NCI-H2107 (cell line): ENCODE data around the gene RPS6KA5.

Experiments used
- DNase-seq: peaks from one replicate; lab custom pipeline; 2025; lab: John Stamatoyannopoulos, UW

Gene RPS6KA5

GRCh38 chr14:90807060-90807459 is 253.4 kb downstream of the RPS6KA5 start:
- no peak for DNase-seq

GRCh38 chr14:90805662-90806540 is 254.5 kb downstream of the RPS6KA5 start:
- no peak for DNase-seq

- no peak for DNase-seq
Measured at GRCh38 chr14:90805084-90805391, 255.4 kb downstream of the RPS6KA5 start.

GRCh38 chr14:90804292-90805083 is 256.0 kb downstream of the RPS6KA5 start:
- no peak for DNase-seq

- DNase-seq, result no peak
Measured at GRCh38 chr14:90803249-90803648, 257.2 kb downstream of the RPS6KA5 start.

- DNase-seq, result no peak
Measured at GRCh38 chr14:90799420-90799819, 261.0 kb downstream of the RPS6KA5 start.

- no peak for DNase-seq
Measured at GRCh38 chr14:90797919-90798318, 262.5 kb downstream of the RPS6KA5 start.
